ENCODE measurements around the gene DPP9. TPM values are rescaled to one million over a fixed set of nuclear protein-coding genes. Genes with fewer than 3 reads are reported as not detected.
A peak's percentile ranks its signal among the peaks of the same experiment; 100 is the strongest.

The DPP9 gene
- total RNA-seq, 1 experiment from 2014 or later: 46.4 TPM

DNA sequence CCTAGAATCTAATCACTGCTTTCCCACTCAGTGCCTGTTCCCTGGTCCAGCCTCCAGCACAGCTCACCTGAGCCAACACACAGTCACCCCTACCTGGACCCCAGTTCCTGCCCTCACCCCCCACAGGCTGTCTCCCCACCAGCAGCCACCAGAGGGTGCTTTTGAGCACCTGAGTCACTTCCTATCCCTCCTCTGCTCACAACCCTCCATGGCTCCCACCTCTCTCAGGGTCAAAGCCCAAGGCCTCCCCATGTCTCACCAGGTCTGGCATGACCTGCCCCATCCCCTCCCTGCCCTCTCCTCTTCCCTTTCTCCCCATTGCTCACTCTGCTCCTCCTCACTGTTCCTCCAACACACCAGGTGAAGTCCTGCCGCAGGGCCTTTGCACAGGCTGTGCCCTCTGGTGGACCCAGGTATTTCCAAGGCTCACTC lies 7.1 kb upstream of the DPP9 start:
- H2AK5ac ChIP-seq (ENCODE audit: insufficient read length, low read length): no peak overlapping the region
- no peaks in the 10 kb centered on the region for H3K27me3 ChIP-seq (ENCODE audit: insufficient read depth, low read length)
- H3K4me1 ChIP-seq (ENCODE audit: insufficient read depth, low read length): no peaks in the 10 kb centered on the region
- H4K5ac ChIP-seq (ENCODE audit: insufficient read length, low read depth, low read length): no peak overlapping the region
- Mint-ChIP-seq H3K9me3 (no peaks in the 10 kb centered on the region; a peak in 1 of 5 replicates), H3K27me3 (ENCODE audit: low read depth) (peaks cover 2% of the 10 kb centered on the region), H3K36me3 (ENCODE audit: insufficient read depth in 1 of 3, low read depth in 3 of 3) (no peaks in the 10 kb centered on the region), H3K4me1 (peaks cover 2 to 8% of the 10 kb centered on the region in 2 experiments), H3K4me3 (no peak overlapping the region), H3K27ac (peak overlapping the region in 1 of 3 experiments; percentile 62; a peak in 1 of 7 replicates)
- H2BK5ac ChIP-seq (ENCODE audit: insufficient read length, low read length): no peak overlapping the region
- H3K4me2 ChIP-seq (ENCODE audit: insufficient read depth, insufficient read length, low read length): no peak overlapping the region
- TF ChIP-seq, protein P1, sequence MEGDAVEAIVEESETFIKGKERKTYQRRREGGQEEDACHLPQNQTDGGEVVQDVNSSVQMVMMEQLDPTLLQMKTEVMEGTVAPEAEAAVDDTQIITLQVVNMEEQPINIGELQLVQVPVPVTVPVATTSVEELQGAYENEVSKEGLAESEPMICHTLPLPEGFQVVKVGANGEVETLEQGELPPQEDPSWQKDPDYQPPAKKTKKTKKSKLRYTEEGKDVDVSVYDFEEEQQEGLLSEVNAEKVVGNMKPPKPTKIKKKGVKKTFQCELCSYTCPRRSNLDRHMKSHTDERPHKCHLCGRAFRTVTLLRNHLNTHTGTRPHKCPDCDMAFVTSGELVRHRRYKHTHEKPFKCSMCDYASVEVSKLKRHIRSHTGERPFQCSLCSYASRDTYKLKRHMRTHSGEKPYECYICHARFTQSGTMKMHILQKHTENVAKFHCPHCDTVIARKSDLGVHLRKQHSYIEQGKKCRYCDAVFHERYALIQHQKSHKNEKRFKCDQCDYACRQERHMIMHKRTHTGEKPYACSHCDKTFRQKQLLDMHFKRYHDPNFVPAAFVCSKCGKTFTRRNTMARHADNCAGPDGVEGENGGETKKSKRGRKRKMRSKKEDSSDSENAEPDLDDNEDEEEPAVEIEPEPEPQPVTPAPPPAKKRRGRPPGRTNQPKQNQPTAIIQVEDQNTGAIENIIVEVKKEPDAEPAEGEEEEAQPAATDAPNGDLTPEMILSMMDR (conservative IDR thresholded peaks at IDR 0.05): peak; percentile 67
- no peaks in the 10 kb centered on the region for H3K9me3 ChIP-seq (ENCODE audit: control insufficient read depth, low read depth, low read length)
- no peak overlapping the region for H4K8ac ChIP-seq (replicated peaks; ENCODE audit: insufficient read length, low read depth, low read length)
- H3K79me2 ChIP-seq (ENCODE audit: insufficient read depth, low read length): no peaks in the 10 kb centered on the region
- H3K23ac ChIP-seq (ENCODE audit: insufficient read length, low read depth, low read length): no peak overlapping the region
- H3K23me2 ChIP-seq (ENCODE audit: insufficient read length, low read depth, low read length, poor library complexity, severe bottlenecking): no peaks in the 10 kb centered on the region
- H3K4ac ChIP-seq (ENCODE audit: low read depth, low read length): no peak overlapping the region
- no peak overlapping the region for H3K9ac ChIP-seq (ENCODE audit: extremely low read depth, insufficient read length, low read length)
- no peak overlapping the region for H2BK20ac ChIP-seq (ENCODE audit: low read depth, low read length, poor library complexity, severe bottlenecking)
- H4K20me1 ChIP-seq (ENCODE audit: control insufficient read depth, insufficient read depth, insufficient read length): no peaks in the 10 kb centered on the region
- DNase-seq: peak; percentile 72
- no peak overlapping the region for H3T11ph ChIP-seq (ENCODE audit: low read length)
- no peak overlapping the region for H2BK15ac ChIP-seq (ENCODE audit: low read depth, low read length)
- no peak overlapping the region for H3K18ac ChIP-seq (ENCODE audit: insufficient read length, low read depth, low read length)
- H3K56ac ChIP-seq (ENCODE audit: insufficient read length, low read depth, low read length): no peak overlapping the region
- H2AFZ ChIP-seq (ENCODE audit: low read length): no peak overlapping the region
- H4K91ac ChIP-seq (ENCODE audit: insufficient read length, low read depth, low read length): no peak overlapping the region
- H2BK120ac ChIP-seq (ENCODE audit: low read depth, low read length, poor library complexity, severe bottlenecking): no peak overlapping the region
- no peaks in the 10 kb centered on the region for H3K79me1 ChIP-seq (ENCODE audit: insufficient read depth, low read depth, low read length, poor library complexity, severe bottlenecking)
- no peak overlapping the region for H3K14ac ChIP-seq (ENCODE audit: insufficient read depth, low read length)
- no peak overlapping the region for H3K27ac ChIP-seq (ENCODE audit: insufficient read length, low read depth, low read length)
- WGBS (ENCODE audit: extremely low coverage, insufficient read length, low lambda C conversion rate): no CpG with 5 or more reads among the region's 1 CpG
- no peak overlapping the region for H2BK12ac ChIP-seq (ENCODE audit: insufficient read length, low read depth, low read length)
